Neuronal stem cell (in vitro differentiated cells): Measurements from ENCODE around the gene LUM.

Experiments
- DNase-seq: peaks from one replicate; pipeline ENCODE4 v3.0.0-alpha.2; 2013; ENCODE audit warnings: low spot score
- H2AFZ ChIP-seq: one replicate; pipeline ENCODE4 v1.6.1; 2013; ENCODE audit warnings: mild to moderate bottlenecking, low read length, inconsistent platforms
- H2AK5ac ChIP-seq: 2 replicates; pipeline ENCODE4 v1.6.1; 2013; ENCODE audit warnings: low read depth, mild to moderate bottlenecking, inconsistent platforms, low read length, moderate library complexity, mixed read lengths
- H2BK120ac ChIP-seq: 2 replicates; pipeline ENCODE4 v1.6.1; 2013; ENCODE audit warnings: low read depth, mild to moderate bottlenecking, inconsistent platforms, low read length, moderate library complexity, mixed read lengths
- H2BK12ac ChIP-seq: one replicate; pipeline ENCODE4 v1.6.1; 2013; ENCODE audit warnings: low read length, inconsistent platforms
- H2BK15ac ChIP-seq: 2 replicates; pipeline ENCODE4 v1.6.1; 2013; ENCODE audit warnings: mild to moderate bottlenecking, low read length, inconsistent platforms, mixed read lengths
- H2BK5ac ChIP-seq: one replicate; pipeline ENCODE4 v1.6.1; 2013; ENCODE audit warnings: inconsistent platforms, mild to moderate bottlenecking, low read length, moderate library complexity
- H3K14ac ChIP-seq: one replicate; pipeline ENCODE4 v1.6.1; 2013; ENCODE audit warnings: low read length, inconsistent platforms
- H3K18ac ChIP-seq: 2 replicates; pipeline ENCODE4 v1.6.1; 2013; ENCODE audit warnings: low read length, inconsistent platforms
- H3K23ac ChIP-seq: 2 replicates; pipeline ENCODE4 v1.6.1; 2013; ENCODE audit warnings: low read depth, mild to moderate bottlenecking, mixed read lengths, low read length, inconsistent platforms; ENCODE audit not compliant: poor library complexity
- H3K27ac ChIP-seq: replicated peaks from 3 replicates; pipeline ENCODE4 v1.5.1; 2013; ENCODE audit warnings: low read length, inconsistent platforms
- H3K27me3 ChIP-seq, 3 experiments: 2 replicates each; pipeline ENCODE4 v1.6.1; 2013; ENCODE audit warnings: low read length in 3 of 3, mild to moderate bottlenecking in 2 of 3, inconsistent platforms in 1 of 3, low read depth in 1 of 3, mixed read lengths in 1 of 3, moderate library complexity in 1 of 3; ENCODE audit not compliant: control insufficient read depth in 3 of 3, insufficient read depth in 3 of 3
- H3K36me3 ChIP-seq, 2 donors: replicated peaks in 1 of 2; 2 replicates each; pipeline ENCODE4 v1.6.1; 2013; ENCODE audit warnings: low read length in 2 of 2; ENCODE audit not compliant: control insufficient read depth in 2 of 2, insufficient read depth in 2 of 2
- H3K4ac ChIP-seq: 2 replicates; pipeline ENCODE4 v1.6.1; 2013; ENCODE audit warnings: inconsistent platforms, mild to moderate bottlenecking, low read length, moderate library complexity
- H3K4me1 ChIP-seq, 2 donors: 1 replicate in 1 of 2; 2 replicates in 1 of 2; pipeline ENCODE4 v1.6.1; 2013; ENCODE audit warnings: low read length in 2 of 2, low read depth in 1 of 2; ENCODE audit not compliant: control insufficient read depth in 2 of 2, insufficient read depth in 1 of 2
- H3K4me2 ChIP-seq: one replicate; pipeline ENCODE4 v1.6.1; 2013; ENCODE audit warnings: mild to moderate bottlenecking, low read length, inconsistent platforms; ENCODE audit not compliant: insufficient read depth, poor library complexity, severe bottlenecking
- H3K4me3 ChIP-seq, 2 donors: 2 replicates each; pipeline ENCODE4 v1.5.1; 2013; ENCODE audit warnings: low read length in 2 of 2, mild to moderate bottlenecking in 2 of 2, inconsistent platforms in 1 of 2, moderate library complexity in 1 of 2
- H3K79me1 ChIP-seq: one replicate; pipeline ENCODE4 v1.6.1; 2013; ENCODE audit warnings: low read depth, mild to moderate bottlenecking, inconsistent platforms, low read length, moderate library complexity
- H3K9ac ChIP-seq: one replicate; pipeline ENCODE4 v1.6.1; 2013; ENCODE audit warnings: mild to moderate bottlenecking, low read depth, low read length, inconsistent platforms; ENCODE audit not compliant: poor library complexity
- H3K9me3 ChIP-seq, 2 donors: replicated peaks in 1 of 2; 2 replicates each; pipeline versions ENCODE3 to v1.6.1; 2013; ENCODE audit warnings: low read length in 2 of 2, mild to moderate bottlenecking in 2 of 2, inconsistent platforms in 1 of 2, low read depth in 1 of 2, mixed read lengths in 1 of 2, moderate library complexity in 1 of 2; ENCODE audit not compliant: control insufficient read depth in 2 of 2, insufficient read depth in 1 of 2
- H4K8ac ChIP-seq: one replicate; pipeline ENCODE4 v1.6.1; 2013; ENCODE audit warnings: low read depth, mild to moderate bottlenecking, inconsistent platforms, low read length, moderate library complexity
- H4K91ac ChIP-seq: one replicate; pipeline ENCODE4 v1.6.1; 2013; ENCODE audit warnings: low read length, low read depth, mild to moderate bottlenecking, inconsistent platforms; ENCODE audit not compliant: poor library complexity
- WGBS, 2 donors: extraction: QIAGEN DNeasy Blood & Tissue Kit; methylation state at CpG; one replicate each; pipeline ENCODE4 v1.1.7; 2013; ENCODE audit warnings: missing lambda C conversion rate in 2 of 2, mixed read lengths in 1 of 2; ENCODE audit not compliant: insufficient read length in 2 of 2, insufficient replicate concordance in 1 of 2; ENCODE audit errors: extremely low coverage in 2 of 2; 5-methylcytosine and 5-hydroxymethylcytosine counted together

The LUM gene

DNA sequence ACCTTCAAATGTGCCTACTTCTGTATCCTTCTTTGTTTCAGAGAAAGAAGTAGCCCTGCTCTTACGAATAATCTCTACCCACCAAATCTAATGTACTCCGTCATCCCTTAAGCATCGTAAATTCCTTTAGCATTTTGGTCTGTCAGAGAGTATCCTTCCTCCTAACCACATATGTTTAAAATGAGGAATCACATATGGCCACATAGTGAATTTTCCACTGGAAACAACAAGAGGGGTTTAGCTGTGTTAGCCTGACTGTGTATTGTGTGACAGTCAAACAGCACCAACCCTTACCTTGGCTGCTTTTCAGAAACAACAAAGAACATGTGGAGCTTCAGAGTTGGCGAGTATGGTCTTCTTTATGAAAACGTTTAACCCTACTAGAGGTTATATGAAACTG is 5.5 kb downstream of the LUM start:
- no peaks in the 10 kb centered on the region for H3K36me3 ChIP-seq
- H2BK12ac ChIP-seq: no peak overlapping the region
- H3K23ac ChIP-seq: no peak overlapping the region
- DNase-seq: no peak
- H3K9ac ChIP-seq: no peak overlapping the region
- no peaks in the 10 kb centered on the region for H3K27me3 ChIP-seq
- no peak overlapping the region for H4K91ac ChIP-seq
- no peaks in the 10 kb centered on the region for H3K79me1 ChIP-seq
- H3K27ac ChIP-seq: no peak overlapping the region
- no CpG with 5 or more reads among the region's 5 CpGs for WGBS, 2 donors
- no peak overlapping the region for H2AK5ac ChIP-seq
- no peaks in the 10 kb centered on the region for H3K4me1 ChIP-seq
- H4K8ac ChIP-seq: no peak overlapping the region
- H3K9me3 ChIP-seq: no peaks in the 10 kb centered on the region
- H3K14ac ChIP-seq: no peak overlapping the region
- no peak overlapping the region for H2BK15ac ChIP-seq
- H2BK5ac ChIP-seq: no peak overlapping the region
- no peak overlapping the region for H3K4me2 ChIP-seq
- no peak overlapping the region for H3K18ac ChIP-seq
- no peak overlapping the region for H2BK120ac ChIP-seq
- H2AFZ ChIP-seq: no peak overlapping the region
- H3K4me3 ChIP-seq: no peak overlapping the region
- no peak overlapping the region for H3K4ac ChIP-seq

GRCh38 chr12:91104812-91105466 is 6.4 kb downstream of the LUM start:
- Histone ChIP-seq H3K79me1 (no peaks in the 10 kb centered on the region), H3K14ac (no peak overlapping the region), H3K9ac (no peak overlapping the region), H3K4me2 (no peak overlapping the region), H4K8ac (no peak overlapping the region), H2BK120ac (no peak overlapping the region), H4K91ac (no peak overlapping the region), H3K4me1 (no peaks in the 10 kb centered on the region), H3K27ac (no peak overlapping the region), H3K36me3 (no peaks in the 10 kb centered on the region), H2BK12ac (no peak overlapping the region), H3K18ac (no peak overlapping the region), H2BK15ac (no peak overlapping the region), H3K9me3 (no peaks in the 10 kb centered on the region), H2AK5ac (no peak overlapping the region), H3K4me3 (no peak overlapping the region), H3K27me3 (no peaks in the 10 kb centered on the region), H2BK5ac (no peak overlapping the region), H2AFZ (no peak overlapping the region), H3K4ac (no peak overlapping the region), H3K23ac (no peak overlapping the region)
- WGBS, 2 donors: no CpG with 5 or more reads among the region's 1 CpG
- no peak for DNase-seq

DNA sequence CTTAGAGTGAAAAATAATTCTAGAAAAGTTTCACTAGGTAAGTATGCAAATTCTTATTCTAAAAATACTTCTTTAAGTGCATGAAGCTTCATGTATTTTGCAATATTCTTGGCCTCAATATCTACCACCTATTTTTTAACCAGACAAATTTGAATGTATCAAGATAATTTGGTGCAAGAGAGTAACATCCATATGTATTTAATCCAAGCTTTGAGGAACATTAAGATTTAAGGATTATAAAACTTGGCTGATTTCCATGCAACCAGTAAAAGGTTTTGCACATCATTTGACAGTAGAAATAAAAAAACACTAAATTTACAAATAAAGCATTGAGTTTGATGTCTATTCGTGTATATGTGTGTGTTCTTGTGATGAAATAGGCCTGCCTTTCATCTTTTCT is 7.7 kb downstream of the LUM start:
- H3K4ac ChIP-seq: no peak overlapping the region
- no peaks in the 10 kb centered on the region for H3K27me3 ChIP-seq
- no peak for DNase-seq
- peaks cover 0 to 4% of the 10 kb centered on the region in 2 donors for H3K4me1 ChIP-seq
- H2BK5ac ChIP-seq: no peak overlapping the region
- H3K4me2 ChIP-seq: no peak overlapping the region
- H2BK120ac ChIP-seq: no peak overlapping the region
- no peak overlapping the region for H3K18ac ChIP-seq
- H3K14ac ChIP-seq: no peak overlapping the region
- WGBS, 2 donors: no CpG with 5 or more reads among the region's 1 CpG
- H4K91ac ChIP-seq: no peak overlapping the region
- no peaks in the 10 kb centered on the region for H3K79me1 ChIP-seq
- no peak overlapping the region for H3K23ac ChIP-seq
- H3K9me3 ChIP-seq: no peaks in the 10 kb centered on the region
- no peak overlapping the region for H3K4me3 ChIP-seq
- no peak overlapping the region for H4K8ac ChIP-seq
- H3K9ac ChIP-seq: no peak overlapping the region
- no peaks in the 10 kb centered on the region for H3K36me3 ChIP-seq
- no peak overlapping the region for H2AFZ ChIP-seq
- H2BK15ac ChIP-seq: no peak overlapping the region
- H3K27ac ChIP-seq: no peak overlapping the region
- H2BK12ac ChIP-seq: no peak overlapping the region
- H2AK5ac ChIP-seq: no peak overlapping the region

DNA sequence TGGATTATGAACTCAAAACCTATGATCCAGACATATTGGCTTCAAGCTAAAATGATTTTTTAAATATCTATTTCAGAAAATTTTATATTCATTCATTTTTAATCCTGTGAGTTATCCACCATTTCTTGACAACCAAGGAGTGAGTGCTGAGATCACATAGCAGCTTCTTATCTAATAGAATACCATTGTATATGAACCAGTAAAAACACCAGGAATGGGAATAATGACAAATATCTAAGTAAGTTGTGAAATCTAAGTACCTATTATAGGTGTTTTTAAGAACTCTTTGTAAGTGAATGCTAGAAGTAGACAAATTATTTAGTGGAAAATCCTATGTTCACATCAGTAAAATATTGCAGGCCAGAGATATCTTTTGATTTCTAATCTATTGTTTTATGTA is 8.2 kb downstream of the LUM start:
- no peak overlapping the region for H2BK12ac ChIP-seq
- H4K8ac ChIP-seq: no peak overlapping the region
- H3K79me1 ChIP-seq: no peaks in the 10 kb centered on the region
- no peak overlapping the region for H3K27ac ChIP-seq
- no peaks in the 10 kb centered on the region for H3K9me3 ChIP-seq
- no peak overlapping the region for H3K4me3 ChIP-seq
- no peak overlapping the region for H2BK120ac ChIP-seq
- no peak for DNase-seq
- no peak overlapping the region for H2BK5ac ChIP-seq
- H3K18ac ChIP-seq: no peak overlapping the region
- H2AK5ac ChIP-seq: no peak overlapping the region
- no peak overlapping the region for H4K91ac ChIP-seq
- H3K4ac ChIP-seq: no peak overlapping the region
- H3K4me1 ChIP-seq: peaks cover 0 to 8% of the 10 kb centered on the region in 2 donors
- H2BK15ac ChIP-seq: no peak overlapping the region
- no peak overlapping the region for H3K4me2 ChIP-seq
- no peak overlapping the region for H3K23ac ChIP-seq
- no peaks in the 10 kb centered on the region for H3K27me3 ChIP-seq
- no peak overlapping the region for H2AFZ ChIP-seq
- no peaks in the 10 kb centered on the region for H3K36me3 ChIP-seq
- no peak overlapping the region for H3K9ac ChIP-seq
- no peak overlapping the region for H3K14ac ChIP-seq
